GM12873 (cell line): Measurements from ENCODE around the gene OPA3.

Experiments used
- TF ChIP-seq, protein P1 (sequence below): IDR thresholded peaks from 2 replicates; pipeline ENCODE4 v1.5.1; 2012; ENCODE audit warnings: low read depth, mild to moderate bottlenecking, moderate library complexity, low read length, control low read depth; ENCODE audit not compliant: insufficient read depth; ENCODE audit errors: missing control alignments

The OPA3 gene

DNA sequence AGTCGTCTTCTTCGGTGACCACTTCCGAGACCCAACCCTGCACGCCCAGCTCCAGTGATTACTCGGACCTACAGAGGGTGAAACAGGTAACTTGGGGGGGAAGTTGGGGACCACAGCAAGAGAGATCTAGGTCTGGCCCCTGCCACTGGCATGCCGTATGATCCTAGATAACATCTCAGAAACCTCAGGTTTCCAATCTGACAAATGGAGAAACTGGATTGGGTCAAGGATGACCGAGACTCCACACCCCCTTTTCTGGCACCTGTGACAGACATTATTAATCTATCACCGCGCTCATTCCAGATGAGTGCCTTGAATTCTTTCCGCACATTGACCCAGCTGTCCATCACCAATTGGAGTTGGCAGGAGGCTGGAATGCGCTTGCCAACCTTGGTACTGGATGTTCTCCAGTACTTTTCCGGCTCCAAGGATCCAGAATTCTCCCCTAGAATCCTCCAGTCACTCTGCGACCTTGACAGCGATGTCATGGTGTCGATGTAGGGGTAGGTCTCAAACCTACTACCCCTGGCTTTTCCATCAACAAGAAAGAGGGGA, 60.0 kb downstream of the OPA3 start:
- TF ChIP-seq, protein P1, sequence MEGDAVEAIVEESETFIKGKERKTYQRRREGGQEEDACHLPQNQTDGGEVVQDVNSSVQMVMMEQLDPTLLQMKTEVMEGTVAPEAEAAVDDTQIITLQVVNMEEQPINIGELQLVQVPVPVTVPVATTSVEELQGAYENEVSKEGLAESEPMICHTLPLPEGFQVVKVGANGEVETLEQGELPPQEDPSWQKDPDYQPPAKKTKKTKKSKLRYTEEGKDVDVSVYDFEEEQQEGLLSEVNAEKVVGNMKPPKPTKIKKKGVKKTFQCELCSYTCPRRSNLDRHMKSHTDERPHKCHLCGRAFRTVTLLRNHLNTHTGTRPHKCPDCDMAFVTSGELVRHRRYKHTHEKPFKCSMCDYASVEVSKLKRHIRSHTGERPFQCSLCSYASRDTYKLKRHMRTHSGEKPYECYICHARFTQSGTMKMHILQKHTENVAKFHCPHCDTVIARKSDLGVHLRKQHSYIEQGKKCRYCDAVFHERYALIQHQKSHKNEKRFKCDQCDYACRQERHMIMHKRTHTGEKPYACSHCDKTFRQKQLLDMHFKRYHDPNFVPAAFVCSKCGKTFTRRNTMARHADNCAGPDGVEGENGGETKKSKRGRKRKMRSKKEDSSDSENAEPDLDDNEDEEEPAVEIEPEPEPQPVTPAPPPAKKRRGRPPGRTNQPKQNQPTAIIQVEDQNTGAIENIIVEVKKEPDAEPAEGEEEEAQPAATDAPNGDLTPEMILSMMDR, result no peak

DNA sequence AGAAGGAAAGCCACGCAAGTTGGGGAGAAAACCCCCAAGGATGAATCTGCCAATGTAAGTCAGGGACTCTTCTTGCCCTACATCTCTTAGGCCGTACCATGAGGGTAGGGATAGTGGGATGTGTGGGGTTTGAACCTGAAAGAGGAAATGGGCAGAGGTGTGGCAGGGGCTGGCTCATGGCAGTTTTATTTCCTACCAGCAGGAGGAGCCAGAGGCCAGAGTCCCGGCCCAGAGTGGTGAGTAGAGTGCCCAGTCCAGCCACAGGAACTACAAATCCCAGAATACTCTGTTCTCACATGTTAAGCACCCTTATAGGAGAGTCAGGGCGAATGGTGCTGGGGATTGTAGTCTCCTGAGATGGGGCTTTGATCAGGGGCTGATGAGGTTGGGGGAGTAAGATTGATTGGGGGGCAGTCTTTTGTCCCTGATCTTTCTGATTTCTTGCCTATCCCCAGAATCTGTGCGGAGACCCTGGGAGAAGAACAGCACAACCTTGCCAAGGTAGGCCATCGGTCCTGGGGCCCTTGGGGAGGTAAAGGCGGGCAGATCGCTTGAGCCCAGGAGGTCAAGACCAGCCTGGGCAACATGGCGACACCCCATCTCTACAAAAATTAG, 60.9 kb downstream of the OPA3 start:
- TF ChIP-seq, protein P1, result peak; percentile 90

DNA sequence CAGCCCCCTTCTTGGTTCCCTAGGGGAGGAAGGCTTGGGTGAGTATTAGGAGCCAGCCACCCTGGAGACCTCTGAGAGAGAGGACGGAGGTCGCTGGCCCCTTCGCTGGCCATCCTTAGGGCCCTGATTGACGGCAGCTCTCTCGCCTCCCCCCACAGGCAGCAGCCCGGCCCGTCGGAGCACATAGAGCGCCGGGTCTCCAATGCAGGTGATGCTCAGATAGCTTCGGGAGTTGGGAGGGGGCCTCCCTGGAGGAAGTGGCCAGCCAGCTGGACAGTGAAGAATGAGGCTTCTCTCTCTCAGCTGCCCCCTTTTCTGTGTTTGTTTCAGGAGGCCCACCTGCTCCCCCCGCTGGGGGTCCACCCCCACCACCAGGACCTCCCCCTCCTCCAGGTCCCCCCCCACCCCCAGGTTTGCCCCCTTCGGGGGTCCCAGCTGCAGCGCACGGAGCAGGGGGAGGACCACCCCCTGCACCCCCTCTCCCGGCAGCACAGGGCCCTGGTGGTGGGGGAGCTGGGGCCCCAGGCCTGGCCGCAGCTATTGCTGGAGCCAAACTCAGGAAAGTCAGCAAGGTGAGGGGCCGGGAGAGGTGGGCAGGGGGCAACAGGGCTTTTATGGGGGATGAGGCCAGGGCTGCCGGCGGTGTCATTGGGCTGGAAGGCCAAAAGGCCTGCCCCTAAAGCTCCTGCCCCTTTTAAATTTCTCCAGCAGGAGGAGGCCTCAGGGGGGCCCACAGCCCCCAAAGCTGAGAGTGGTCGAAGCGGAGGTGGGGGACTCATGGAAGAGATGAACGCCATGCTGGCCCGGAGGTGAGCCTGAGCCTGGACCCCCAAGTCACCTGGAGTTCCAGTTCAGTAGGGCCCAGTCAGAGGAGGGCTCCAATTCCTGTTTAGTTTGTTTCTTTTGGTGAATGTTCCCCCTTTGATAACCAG, 62.3 kb downstream of the OPA3 start:
- TF ChIP-seq, protein P1, result no peak

DNA sequence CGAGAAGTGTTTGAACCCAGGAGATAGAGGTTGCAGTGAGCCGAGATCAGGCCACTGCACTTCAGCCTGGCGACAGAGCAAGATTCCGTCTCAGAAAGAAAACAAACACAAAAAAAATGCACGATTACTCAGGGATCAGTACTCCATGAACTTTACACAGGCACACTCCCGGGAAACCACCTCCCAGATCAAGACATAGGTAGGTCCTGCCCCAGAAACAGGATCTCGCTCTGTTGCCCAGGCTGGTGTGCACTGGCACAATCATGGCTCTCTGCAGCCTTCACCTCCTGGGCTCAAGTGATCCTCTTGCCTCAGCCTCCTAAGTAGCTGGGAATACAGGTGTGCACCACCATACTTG, 66.2 kb downstream of the OPA3 start:
- TF ChIP-seq, protein P1, result no peak

DNA sequence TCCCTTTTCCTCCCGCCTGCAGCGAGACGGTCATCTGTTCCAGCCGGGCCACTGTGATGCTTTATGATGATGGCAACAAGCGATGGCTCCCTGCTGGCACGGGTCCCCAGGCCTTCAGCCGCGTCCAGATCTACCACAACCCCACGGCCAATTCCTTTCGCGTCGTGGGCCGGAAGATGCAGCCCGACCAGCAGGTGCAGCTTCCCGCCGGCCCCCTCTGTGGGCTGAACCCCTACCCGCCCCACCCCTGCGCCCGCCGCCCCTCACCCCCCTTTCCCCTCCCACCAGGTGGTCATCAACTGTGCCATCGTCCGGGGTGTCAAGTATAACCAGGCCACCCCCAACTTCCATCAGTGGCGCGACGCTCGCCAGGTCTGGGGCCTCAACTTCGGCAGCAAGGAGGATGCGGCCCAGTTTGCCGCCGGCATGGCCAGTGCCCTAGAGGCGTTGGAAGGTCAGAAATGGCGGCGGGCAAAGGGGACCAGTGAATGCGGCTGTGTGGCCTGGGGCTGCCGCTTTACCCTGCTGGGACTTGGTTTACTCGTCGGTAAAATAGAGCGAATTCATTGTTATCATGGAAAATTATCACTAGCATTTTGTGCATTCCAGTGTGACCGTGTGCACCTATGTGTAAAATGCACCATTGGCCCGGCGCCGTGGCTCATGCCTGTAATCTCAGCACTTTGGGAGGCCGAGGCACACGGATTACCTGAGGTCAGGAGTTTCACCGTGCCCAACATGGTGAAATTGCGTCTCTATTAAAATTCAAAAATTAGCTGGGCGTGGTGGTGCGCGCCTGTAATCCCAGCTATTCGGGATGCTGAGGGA, 66.7 kb downstream of the OPA3 start:
- TF ChIP-seq, protein P1, result no peak

DNA sequence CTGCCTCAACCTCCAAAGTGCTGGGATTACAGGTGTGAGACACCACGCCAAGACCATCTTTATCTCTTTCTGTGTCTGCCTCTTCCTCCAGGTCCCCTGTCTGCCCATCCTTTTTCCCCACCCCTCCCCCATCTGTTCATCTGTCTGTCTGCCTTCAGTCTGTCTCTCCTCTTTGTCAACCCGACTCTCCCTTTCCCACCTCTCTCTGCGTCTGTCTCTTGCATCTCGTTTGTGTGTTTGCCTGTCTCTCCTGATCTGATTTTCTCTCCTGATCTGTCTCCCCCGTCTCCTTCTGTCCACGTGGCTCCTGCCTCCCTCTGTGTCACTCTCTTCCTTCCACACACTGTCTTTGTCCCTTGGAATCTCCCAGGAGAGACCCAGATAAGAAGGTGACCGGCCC, 67.4 kb downstream of the OPA3 start:
- TF ChIP-seq, protein P1, result no peak
